ENCODE measurements around the gene CCDC171. TPM values are rescaled to one million over a fixed set of nuclear protein-coding genes. Genes with fewer than 3 reads are reported as not detected.

CCDC171 gene
- total and polyA plus RNA-seq, 3 donors from 2014 or later, result 13.2 to 30.2 (median 21.4) TPM

DNA sequence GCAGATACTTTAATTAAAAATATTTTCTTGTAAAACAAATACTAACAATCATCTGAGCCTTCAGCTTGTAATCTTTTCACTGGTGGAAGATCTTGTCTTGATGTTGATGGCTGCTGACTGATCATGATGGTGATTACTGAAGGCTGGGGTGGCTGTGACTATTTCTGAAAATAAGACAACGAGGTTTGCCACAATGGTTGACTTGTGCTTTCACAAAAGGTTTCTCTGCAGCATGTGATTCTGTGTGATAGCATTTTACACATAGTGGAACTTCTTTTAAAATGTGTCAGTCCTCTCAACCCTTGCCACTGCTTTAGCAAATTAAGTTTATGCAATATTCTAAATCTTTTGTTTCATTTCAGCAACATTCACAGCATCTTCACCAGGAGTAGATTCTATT lies 461.0 kb downstream of the CCDC171 start:
- Histone ChIP-seq H3K4me1 (no peaks in the 10 kb centered on the region), H3K27me3 (no peaks in the 10 kb centered on the region), H3K36me3 (ENCODE audit: low read depth, missing control alignments) (no peaks in the 10 kb centered on the region), H3K27ac (no peak overlapping the region), H3K9me3 (no peaks in the 10 kb centered on the region), H3K4me3 (no peak overlapping the region)
- intact Hi-C loops (cut with DNase I; ENCODE audit: low total_unique reads), result no loop called here
- TF ChIP-seq, protein P1, sequence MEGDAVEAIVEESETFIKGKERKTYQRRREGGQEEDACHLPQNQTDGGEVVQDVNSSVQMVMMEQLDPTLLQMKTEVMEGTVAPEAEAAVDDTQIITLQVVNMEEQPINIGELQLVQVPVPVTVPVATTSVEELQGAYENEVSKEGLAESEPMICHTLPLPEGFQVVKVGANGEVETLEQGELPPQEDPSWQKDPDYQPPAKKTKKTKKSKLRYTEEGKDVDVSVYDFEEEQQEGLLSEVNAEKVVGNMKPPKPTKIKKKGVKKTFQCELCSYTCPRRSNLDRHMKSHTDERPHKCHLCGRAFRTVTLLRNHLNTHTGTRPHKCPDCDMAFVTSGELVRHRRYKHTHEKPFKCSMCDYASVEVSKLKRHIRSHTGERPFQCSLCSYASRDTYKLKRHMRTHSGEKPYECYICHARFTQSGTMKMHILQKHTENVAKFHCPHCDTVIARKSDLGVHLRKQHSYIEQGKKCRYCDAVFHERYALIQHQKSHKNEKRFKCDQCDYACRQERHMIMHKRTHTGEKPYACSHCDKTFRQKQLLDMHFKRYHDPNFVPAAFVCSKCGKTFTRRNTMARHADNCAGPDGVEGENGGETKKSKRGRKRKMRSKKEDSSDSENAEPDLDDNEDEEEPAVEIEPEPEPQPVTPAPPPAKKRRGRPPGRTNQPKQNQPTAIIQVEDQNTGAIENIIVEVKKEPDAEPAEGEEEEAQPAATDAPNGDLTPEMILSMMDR (IDR thresholded peaks at IDR 0.05), result no peak
- TF ChIP-seq POLR2A (IDR thresholded peaks at IDR 0.05), result no peak
- WGBS, 2 donors, result 88 to 97% methylated on average over 1 of the region's 1 CpG
- DNase-seq, result no peak

DNA sequence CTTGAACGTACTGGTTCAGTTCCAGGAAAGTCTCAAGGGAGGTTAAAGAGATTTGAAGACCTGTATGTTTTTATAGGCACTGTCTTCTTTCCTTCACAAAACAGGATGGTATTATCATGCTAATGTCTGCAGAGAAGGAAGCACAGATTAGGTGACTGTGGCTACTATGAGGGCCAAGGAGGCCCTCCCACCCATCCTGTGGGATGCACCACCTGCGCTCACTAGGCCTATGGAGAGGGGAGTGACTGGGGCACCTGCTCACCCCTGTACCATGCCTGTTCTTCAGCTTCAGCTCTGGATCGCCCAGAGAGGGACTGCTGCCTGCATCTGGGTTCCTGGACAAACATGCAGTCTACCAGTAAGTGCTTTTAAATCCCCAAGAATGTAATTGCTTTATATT lies 469.4 kb downstream of the CCDC171 start:
- Histone ChIP-seq H3K27me3 (no peaks in the 10 kb centered on the region), H3K9me3 (no peaks in the 10 kb centered on the region), H3K4me3 (no peak overlapping the region), H3K27ac (no peak overlapping the region), H3K36me3 (ENCODE audit: low read depth, missing control alignments) (no peaks in the 10 kb centered on the region), H3K4me1 (no peaks in the 10 kb centered on the region)
- intact Hi-C loops (cut with DNase I; ENCODE audit: low total_unique reads), result no loop called here
- no peak for TF ChIP-seq POLR2A (IDR thresholded peaks at IDR 0.05)
- TF ChIP-seq, protein P1 (IDR thresholded peaks at IDR 0.05), result no peak
- 73 to 83% methylated on average over 3 of the region's 3 CpGs for WGBS, 2 donors
- DNase-seq, result no peak

GRCh38 chr9:16023446-16023845 lies 470.6 kb downstream of the CCDC171 start:
- DNase-seq, result no peak
- TF ChIP-seq, protein P1 (IDR thresholded peaks at IDR 0.05), result no peak
- TF ChIP-seq POLR2A (IDR thresholded peaks at IDR 0.05), result no peak
- intact Hi-C loops (cut with DNase I; ENCODE audit: low total_unique reads), result no loop called here
- H3K4me3 ChIP-seq, result no peak overlapping the region
- H3K27ac ChIP-seq, result no peak overlapping the region
- no peaks in the 10 kb centered on the region for H3K4me1 ChIP-seq
- no peaks in the 10 kb centered on the region for H3K9me3 ChIP-seq
- no peaks in the 10 kb centered on the region for H3K36me3 ChIP-seq (ENCODE audit: low read depth, missing control alignments)
- H3K27me3 ChIP-seq, result no peaks in the 10 kb centered on the region
- WGBS, 2 donors, result 50 to 93% methylated on average over 1 of the region's 1 CpG

Small RNA genes lying within 50 kb of the gene (small RNA-seq; reads per million reads assigned to genes)
- gene AL513423.1, result 0 reads per million in 2 donors
- 0 reads per million in 2 donors for gene HMGN2P16
- 0 reads per million in 2 donors for gene RN7SL98P
- gene RNU6-14P, result 0 reads per million in 2 donors
- gene RNU6-246P, result 0 reads per million in 2 donors

Other genes with a start within 250 kb of the CCDC171 start
- gene TTC39B, start 245.8 kb upstream of the CCDC171 start, total RNA-seq, result 1 to 10 TPM; 5.7 to 8.5 TPM
- gene TTC39B, start 245.8 kb upstream of the CCDC171 start, polyA plus RNA-seq (ENCODE audit: insufficient read depth, low read depth, low replicate concordance), result 8.9 TPM
- 100 to 1,000 TPM in 1 of 2 donors, 10 to 100 TPM in 1; 74.2 to 105 TPM for gene SNAPC3, start 130.2 kb upstream of the CCDC171 start, total RNA-seq
- gene SNAPC3, start 130.2 kb upstream of the CCDC171 start, polyA plus RNA-seq (ENCODE audit: insufficient read depth, low read depth, low replicate concordance), result 115 TPM
- 10 to 100 TPM; 93.4 to 98.2 TPM for gene PSIP1, start 42.1 kb upstream of the CCDC171 start, total RNA-seq
- gene PSIP1, start 42.1 kb upstream of the CCDC171 start, polyA plus RNA-seq (ENCODE audit: insufficient read depth, low read depth, low replicate concordance), result 57.3 TPM